ENCODE measurements around the gene FOXC2. TPM values are rescaled to one million over a fixed set of nuclear protein-coding genes. Genes with fewer than 3 reads are reported as not detected.

The FOXC2 gene
- total and polyA plus RNA-seq, 10 of the 15 experiments (the other 5 are each of a cell fraction or from before 2014, with no cell fraction given) = not detected

DNA sequence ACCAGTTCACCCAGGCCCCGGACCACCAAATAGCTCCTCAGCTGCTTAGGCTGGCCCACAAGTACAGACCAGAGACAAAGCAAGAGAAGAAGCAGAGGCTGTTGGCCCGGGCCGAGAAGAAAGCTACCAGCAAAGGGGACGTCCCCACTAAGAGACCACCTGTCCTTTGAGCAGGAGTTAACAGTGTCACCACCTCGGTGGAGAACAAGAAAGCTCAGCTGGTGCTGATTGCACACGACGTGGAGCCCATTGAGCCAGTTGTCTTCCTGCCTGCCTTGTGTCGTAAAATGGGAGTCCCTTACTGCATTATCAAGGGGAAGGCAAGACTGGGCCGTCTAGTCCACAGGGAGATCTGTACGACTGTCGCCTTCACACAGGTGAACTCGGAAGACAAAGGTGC, 40.9 kb upstream of the FOXC2 start:
- Histone ChIP-seq H3K79me2 (ENCODE audit: control insufficient read depth, insufficient read depth, low read length) (no peaks in the 10 kb centered on the region), H3K9me3 (replicated peaks; ENCODE audit: control insufficient read depth, insufficient read depth, low read length) (no peaks in the 10 kb centered on the region), H3K4me1 (ENCODE audit: control insufficient read depth, insufficient read depth, low read length) (no peaks in the 10 kb centered on the region), H3K4me3 (no peak overlapping the region), H2AFZ (ENCODE audit: control insufficient read depth, low read depth, low read length) (no peak overlapping the region), H3K9ac (ENCODE audit: control insufficient read depth, insufficient read depth, low read length) (no peak overlapping the region), H3K27ac (ENCODE audit: control insufficient read depth, insufficient read depth) (no peak overlapping the region), H3K36me3 (ENCODE audit: control insufficient read depth in 2 of 2, insufficient read depth in 2 of 2, low read length in 1 of 2) (no peaks in the 10 kb centered on the region), H4K20me1 (ENCODE audit: control insufficient read depth, insufficient read depth) (no peaks in the 10 kb centered on the region), H3K27me3 (replicated peaks in 1 of 2; ENCODE audit: control insufficient read depth in 2 of 2, insufficient read depth in 2 of 2, low read length in 1 of 2) (no peaks in the 10 kb centered on the region), H3K4me2 (ENCODE audit: control insufficient read depth, insufficient read depth) (no peak overlapping the region)
- FAIRE-seq (no peak), ATAC-seq (no peak), DNase-seq (ENCODE audit: low read depth, low spot score) (no peak)
- intact Hi-C loops (cut with micrococcal nuclease; ENCODE audit: unreplicated experiment) = no loop called here
- ChIA-PET RAD21 (ENCODE audit: unreplicated experiment) (no interaction called here), SMC1A (ENCODE audit: uncharacterized antibody, unreplicated experiment) (no interaction called here), CTCF (no interaction called here), POLR2A (no interaction called here)
- BruUV-seq (replicated peaks) = no TSS peak
- TF ChIP-seq CHD1 (IDR thresholded peaks at IDR 0.05; ENCODE audit: low read depth, low read length) (no peak), SUZ12 (IDR thresholded peaks at IDR 0.05; ENCODE audit: unreplicated experiment) (no peak), NFIC (IDR thresholded peaks at IDR 0.05; ENCODE audit: low read depth, low read length) (no peak), IKZF1 (conservative IDR thresholded peaks at IDR 0.05) (no peak), SIN3A (IDR thresholded peaks at IDR 0.05; ENCODE audit: low read depth, low read length) (no peak), PAX5 (IDR thresholded peaks at IDR 0.05; ENCODE audit: borderline replicate concordance, low read depth, low read length) (no peak), GATAD2B (conservative IDR thresholded peaks at IDR 0.05; ENCODE audit: low read depth) (no peak), SUPT20H (IDR thresholded peaks at IDR 0.05; ENCODE audit: borderline replicate concordance, control insufficient read depth, low read depth, low read length) (no peak), EZH2 (IDR thresholded peaks at IDR 0.05; ENCODE audit: borderline replicate concordance, control insufficient read depth, low read depth, low read length) (no peak), NR2F1 (conservative IDR thresholded peaks at IDR 0.05) (no peak), FOXK2 (IDR thresholded peaks at IDR 0.05) (no peak), MYB (IDR thresholded peaks at IDR 0.05; ENCODE audit: borderline replicate concordance, low read depth, low read length) (no peak)
- TF ChIP-seq, protein P1, sequence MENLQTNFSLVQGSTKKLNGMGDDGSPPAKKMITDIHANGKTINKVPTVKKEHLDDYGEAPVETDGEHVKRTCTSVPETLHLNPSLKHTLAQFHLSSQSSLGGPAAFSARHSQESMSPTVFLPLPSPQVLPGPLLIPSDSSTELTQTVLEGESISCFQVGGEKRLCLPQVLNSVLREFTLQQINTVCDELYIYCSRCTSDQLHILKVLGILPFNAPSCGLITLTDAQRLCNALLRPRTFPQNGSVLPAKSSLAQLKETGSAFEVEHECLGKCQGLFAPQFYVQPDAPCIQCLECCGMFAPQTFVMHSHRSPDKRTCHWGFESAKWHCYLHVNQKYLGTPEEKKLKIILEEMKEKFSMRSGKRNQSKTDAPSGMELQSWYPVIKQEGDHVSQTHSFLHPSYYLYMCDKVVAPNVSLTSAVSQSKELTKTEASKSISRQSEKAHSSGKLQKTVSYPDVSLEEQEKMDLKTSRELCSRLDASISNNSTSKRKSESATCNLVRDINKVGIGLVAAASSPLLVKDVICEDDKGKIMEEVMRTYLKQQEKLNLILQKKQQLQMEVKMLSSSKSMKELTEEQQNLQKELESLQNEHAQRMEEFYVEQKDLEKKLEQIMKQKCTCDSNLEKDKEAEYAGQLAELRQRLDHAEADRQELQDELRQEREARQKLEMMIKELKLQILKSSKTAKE (IDR thresholded peaks at IDR 0.05; ENCODE audit: low read depth, poor library complexity, severe bottlenecking) = no peak
- WGBS (ENCODE audit: insufficient coverage, insufficient replicate concordance, low lambda C conversion rate, missing lambda C conversion rate) = 41% methylated on average over 12 of the region's 12 CpGs
- in situ Hi-C loops (cut with MboI) = no loop called here
